GM18519 (cell line): ENCODE data around the gene ZBTB16.

Experiments used
- ATAC-seq: cut with Tn5 transposase; IDR thresholded peaks from one replicate; pipeline ENCODE4 v1.9.1; 2021; ENCODE audit warnings: mild to moderate bottlenecking, moderate library complexity; ENCODE audit not compliant: unreplicated experiment, low FRiP score

ZBTB16 gene

GRCh38 chr11:114265122-114265878 is 205.8 kb downstream of the ZBTB16 start:
- ATAC-seq: no peak

GRCh38 chr11:114269498-114269897 is 210.0 kb downstream of the ZBTB16 start:
- ATAC-seq: no peak

- ATAC-seq: no peak
Observed at GRCh38 chr11:114270531-114271270, 211.2 kb downstream of the ZBTB16 start.

GRCh38 chr11:114271316-114271715 is 211.8 kb downstream of the ZBTB16 start:
- ATAC-seq: no peak

GRCh38 chr11:114272311-114272710 is 212.8 kb downstream of the ZBTB16 start:
- ATAC-seq: no peak

GRCh38 chr11:114273071-114273470 is 213.6 kb downstream of the ZBTB16 start:
- no peak for ATAC-seq

- no peak for ATAC-seq
Observed at GRCh38 chr11:114273890-114274635, 214.6 kb downstream of the ZBTB16 start.

- ATAC-seq: no peak
Observed at GRCh38 chr11:114274637-114275036, 215.1 kb downstream of the ZBTB16 start.

GRCh38 chr11:114275280-114275679 is 215.8 kb downstream of the ZBTB16 start:
- ATAC-seq: no peak

GRCh38 chr11:114276077-114276476 is 216.6 kb downstream of the ZBTB16 start:
- ATAC-seq: no peak

GRCh38 chr11:114277637-114278341 is 218.3 kb downstream of the ZBTB16 start:
- ATAC-seq: no peak

GRCh38 chr11:114278342-114279065 is 219.0 kb downstream of the ZBTB16 start:
- ATAC-seq: no peak

- no peak for ATAC-seq
Observed at GRCh38 chr11:114279792-114280546, 220.5 kb downstream of the ZBTB16 start.

GRCh38 chr11:114280696-114281095 is 221.2 kb downstream of the ZBTB16 start:
- ATAC-seq: no peak

GRCh38 chr11:114281388-114281956 is 222.0 kb downstream of the ZBTB16 start:
- no peak for ATAC-seq

- no peak for ATAC-seq
Observed at GRCh38 chr11:114282488-114282887, 223.0 kb downstream of the ZBTB16 start.

- no peak for ATAC-seq
Observed at GRCh38 chr11:114283422-114283821, 223.9 kb downstream of the ZBTB16 start.

GRCh38 chr11:114284021-114284420 is 224.5 kb downstream of the ZBTB16 start:
- ATAC-seq: no peak

GRCh38 chr11:114284914-114285313 is 225.4 kb downstream of the ZBTB16 start:
- no peak for ATAC-seq
